ENCODE results near the gene ZSCAN2. TPM values are rescaled to one million over a fixed set of nuclear protein-coding genes. Genes with fewer than 3 reads are reported as not detected.

ZSCAN2 gene
- total and polyA plus RNA-seq, 2 of the 4 experiments (the other 2 are of a cell fraction) = 10.4 to 18.3 TPM

DNA sequence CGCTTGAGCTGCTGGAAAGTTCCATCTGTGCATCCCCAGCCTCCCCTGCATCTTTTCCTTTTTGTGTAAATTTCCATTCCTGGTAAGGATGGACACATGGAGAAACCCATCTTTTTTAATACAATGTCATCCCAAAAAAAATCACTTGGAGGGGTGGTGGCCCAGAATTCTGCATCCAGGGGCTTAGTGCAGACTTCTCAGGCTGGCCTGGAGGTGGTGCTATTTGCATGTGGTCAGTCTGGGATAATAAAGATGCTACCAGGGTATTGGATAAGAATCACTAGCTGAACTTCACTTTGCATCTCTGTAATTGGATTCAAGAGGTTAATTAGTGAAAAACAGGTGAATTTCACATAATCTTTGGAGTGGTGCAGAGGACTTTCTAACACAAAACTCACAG is 1.8 kb upstream of the ZSCAN2 start:
- ChIA-PET CTCF (interaction anchor here (0.5 to 2.2 kb wide), 9 partner anchors 10 to 331 kb away, joined by 3 to 10 read pairs (median 4); no protein-coding TSS in a partner anchor), POLR2A (ENCODE audit: unreplicated experiment) (no interaction called here)
- Histone ChIP-seq H3K9ac (ENCODE audit: low read depth, low read length) (no peak overlapping the region), H2AK5ac (ENCODE audit: low read depth, low read length) (no peak overlapping the region), H3K18ac (ENCODE audit: low read depth, low read length) (no peak overlapping the region), H2BK5ac (ENCODE audit: low read depth, low read length, poor library complexity, severe bottlenecking) (no peak overlapping the region), H3K9me1 (ENCODE audit: insufficient read depth, low read length) (peaks cover 3% of the 10 kb centered on the region; the same call in 1 of the 2 replicates), H3K27me3 (ENCODE audit: control insufficient read depth, insufficient read depth, low read length) (peaks cover 6% of the 10 kb centered on the region), H4K8ac (ENCODE audit: low read depth in 2 of 2, low read length in 2 of 2) (no peak overlapping the region), H4K91ac (ENCODE audit: insufficient read depth, low read depth, low read length) (no peak overlapping the region), H3K4me3 (ENCODE audit: insufficient read depth, low read depth, low read length) (no peak overlapping the region), H2AFZ (replicated peaks; ENCODE audit: low read length, poor library complexity) (no peak overlapping the region), H3K14ac (replicated peaks; ENCODE audit: low read depth, low read length) (no peak overlapping the region), H3K4me1 (ENCODE audit: control insufficient read depth, insufficient read depth, low read length) (peaks cover 1% of the 10 kb centered on the region; the same call in 1 of the 2 replicates), H3K4ac (ENCODE audit: low read depth, low read length) (no peak overlapping the region), H4K5ac (ENCODE audit: low read depth, low read length) (no peak overlapping the region), H4K20me1 (ENCODE audit: insufficient read depth, low read length) (no peaks in the 10 kb centered on the region; the same call in 1 of the 2 replicates), H3K9me3 (ENCODE audit: control insufficient read depth, insufficient read depth, low read length) (no peaks in the 10 kb centered on the region), H3K23ac (ENCODE audit: low read depth, low read length) (no peak overlapping the region), H2BK20ac (ENCODE audit: low read depth, low read length) (no peak overlapping the region), H2BK120ac (ENCODE audit: low read depth, low read length) (no peak overlapping the region), H2BK15ac (ENCODE audit: low read depth, low read length) (no peak overlapping the region), H3K79me1 (ENCODE audit: low read depth in 1 of 2, low read length in 2 of 2) (peaks cover 6 to 22% of the 10 kb centered on the region in 2 experiments; a peak in 3 of 4 replicates), H3K56ac (ENCODE audit: extremely low read depth, insufficient read depth, low read length) (no peak overlapping the region), H3K36me3 (ENCODE audit: control insufficient read depth, insufficient read depth, low read length) (peaks cover 4% of the 10 kb centered on the region; the same call in 1 of the 2 replicates), H2AK9ac (replicated peaks; ENCODE audit: low read depth, low read length, poor library complexity) (no peak overlapping the region), H3K27ac (ENCODE audit: insufficient read depth, low read length) (no peak overlapping the region), H3K4me2 (ENCODE audit: low read depth, low read length) (no peak overlapping the region)
- dilution Hi-C loops (cut with HindIII; ENCODE audit: low sequenced_read_pairs, unreplicated experiment) (no loop called here), intact Hi-C loops (cut with micrococcal nuclease) (loop anchor here (1.0 kb wide), 1 partner anchor 329 kb away; no protein-coding TSS in a partner anchor), in situ Hi-C loops (cut with MboI; ENCODE audit: low sequenced_read_pairs) (no loop called here)
- no TSS peak for BruUV-seq (replicated peaks)
- TF ChIP-seq, protein P1, sequence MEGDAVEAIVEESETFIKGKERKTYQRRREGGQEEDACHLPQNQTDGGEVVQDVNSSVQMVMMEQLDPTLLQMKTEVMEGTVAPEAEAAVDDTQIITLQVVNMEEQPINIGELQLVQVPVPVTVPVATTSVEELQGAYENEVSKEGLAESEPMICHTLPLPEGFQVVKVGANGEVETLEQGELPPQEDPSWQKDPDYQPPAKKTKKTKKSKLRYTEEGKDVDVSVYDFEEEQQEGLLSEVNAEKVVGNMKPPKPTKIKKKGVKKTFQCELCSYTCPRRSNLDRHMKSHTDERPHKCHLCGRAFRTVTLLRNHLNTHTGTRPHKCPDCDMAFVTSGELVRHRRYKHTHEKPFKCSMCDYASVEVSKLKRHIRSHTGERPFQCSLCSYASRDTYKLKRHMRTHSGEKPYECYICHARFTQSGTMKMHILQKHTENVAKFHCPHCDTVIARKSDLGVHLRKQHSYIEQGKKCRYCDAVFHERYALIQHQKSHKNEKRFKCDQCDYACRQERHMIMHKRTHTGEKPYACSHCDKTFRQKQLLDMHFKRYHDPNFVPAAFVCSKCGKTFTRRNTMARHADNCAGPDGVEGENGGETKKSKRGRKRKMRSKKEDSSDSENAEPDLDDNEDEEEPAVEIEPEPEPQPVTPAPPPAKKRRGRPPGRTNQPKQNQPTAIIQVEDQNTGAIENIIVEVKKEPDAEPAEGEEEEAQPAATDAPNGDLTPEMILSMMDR (conservative IDR thresholded peaks at IDR 0.05; ENCODE audit: low read depth, low read length) = peak; percentile 83
- TF ChIP-seq SMC3 (IDR thresholded peaks at IDR 0.05; ENCODE audit: low read depth, low read length) (peak; percentile 73), POLR2A (IDR thresholded peaks at IDR 0.05; ENCODE audit: low read depth, low read length) (no peak), CEBPB (IDR thresholded peaks at IDR 0.05; ENCODE audit: low read depth, low read length) (no peak), RAD21 (IDR thresholded peaks at IDR 0.05; ENCODE audit: low read length) (peak; percentile 81)
- WGBS, 2 experiments (ENCODE audit: extremely low coverage in 2 of 2, insufficient read length in 1 of 2) = no CpG with 5 or more reads among the region's 1 CpG
- ATAC-seq (ENCODE audit: low read depth) = no peak
- DNase-seq = peak; percentile 66

Measured in IMR-90 (cell line).